SK-N-SH (cell line): Measurements from ENCODE around the gene GALNT1. TPM values are rescaled to one million over a fixed set of nuclear protein-coding genes. Genes with fewer than 3 reads are reported as not detected.

Source experiments
- CTCF ChIA-PET: fragments of 300-600, 350-600 bp; formaldehyde crosslinking; extraction: SDS; loops from one replicate; lab custom pipeline; 2021; lab: Yijun Ruan, JAX
- POLR2A ChIA-PET: fragments of 350-600 bp; sonication (Branson Sonifier 250); formaldehyde crosslinking; extraction: SDS; loops from one replicate; lab custom pipeline; 2020; ENCODE audit warnings: antibody characterized with exemption, inconsistent platforms; lab: Yijun Ruan, JAX
- DNase-seq: peaks from one replicate; pipeline ENCODE4 v3.0.0; 2012
- H2AFZ ChIP-seq: fragments of 200-600 bp; sonication (generic); 2 replicates; pipeline ENCODE4 v1.8.1; 2016; ENCODE audit warnings: antibody characterized with exemption, mild to moderate bottlenecking, low read depth
- H3F3A ChIP-seq: fragments of 200-600 bp; sonication (generic); replicated peaks from 2 replicates; pipeline ENCODE3; 2016; ENCODE audit warnings: antibody characterized with exemption, mild to moderate bottlenecking; ENCODE audit not compliant: insufficient read depth
- H3K27ac ChIP-seq, 2 experiments: fragments of 200-500 bp in 1 of 2; fragments of 200-600 bp in 1 of 2; sonication (Bioruptor generic) in 1 of 2; sonication (generic), shearing (Covaris generic) in 1 of 2; 2 replicates each; pipeline versions ENCODE4 v1.5.1 to v1.6.1; 2014 to 2016; ENCODE audit warnings: low read depth in 2 of 2, inconsistent platforms in 1 of 2, low read length in 1 of 2, mild to moderate bottlenecking in 1 of 2, mixed read lengths in 1 of 2
- H3K27me3 ChIP-seq: fragments of 200-600 bp; sonication (generic), shearing (Covaris generic); 2 replicates; pipeline ENCODE4 v1.6.1; 2016; ENCODE audit warnings: mixed run types; ENCODE audit not compliant: insufficient read depth
- H3K36me3 ChIP-seq, 2 experiments: fragments of 200-500 bp in 1 of 2; fragments of 200-600 bp in 1 of 2; sonication (Bioruptor generic) in 1 of 2; sonication (generic) in 1 of 2; replicated peaks in 1 of 2; 2 replicates each; pipeline versions ENCODE3 to v1.5.1; 2014 to 2016; ENCODE audit warnings: low read length in 1 of 2, mild to moderate bottlenecking in 1 of 2; ENCODE audit not compliant: insufficient read depth in 2 of 2, control insufficient read depth in 1 of 2
- H3K4me1 ChIP-seq, 2 experiments: fragments of 200-500 bp in 1 of 2; fragments of 200-600 bp in 1 of 2; sonication (Bioruptor generic) in 1 of 2; sonication (generic), shearing (Covaris generic) in 1 of 2; 2 replicates each; pipeline versions ENCODE4 v1.5.1 to v1.6.1; 2014 to 2016; ENCODE audit warnings: low read depth in 1 of 2, low read length in 1 of 2, mixed run types in 1 of 2; ENCODE audit not compliant: insufficient read depth in 2 of 2, control insufficient read depth in 1 of 2
- H3K4me2 ChIP-seq: fragments of 200-600 bp; sonication (generic), shearing (Covaris generic); 2 replicates; pipeline ENCODE4 v1.6.1; 2017; ENCODE audit warnings: mixed run types
- H3K4me3 ChIP-seq, 2 experiments: fragments of 200-500 bp in 1 of 2; fragments of 200-600 bp in 1 of 2; sonication (Bioruptor generic) in 1 of 2; sonication (generic), shearing (Covaris generic) in 1 of 2; 2 replicates each; pipeline versions ENCODE4 v1.5.1 to v1.8.1; 2014 to 2016; ENCODE audit warnings: low read depth in 2 of 2, inconsistent platforms in 1 of 2, low read length in 1 of 2, mild to moderate bottlenecking in 1 of 2, mixed read lengths in 1 of 2, moderate library complexity in 1 of 2
- H3K79me2 ChIP-seq: fragments of 200-600 bp; sonication (generic); 2 replicates; pipeline ENCODE4 v1.8.1; 2017; ENCODE audit warnings: mild to moderate bottlenecking; ENCODE audit not compliant: insufficient read depth
- H3K9ac ChIP-seq: fragments of 200-600 bp; sonication (generic); 2 replicates; pipeline ENCODE4 v1.6.1; 2017; ENCODE audit warnings: mixed run types
- H3K9me2 ChIP-seq: fragments of 200-600 bp; sonication (generic); 2 replicates; pipeline ENCODE4 v1.6.1; 2017; ENCODE audit warnings: mixed run types
- H3K9me3 ChIP-seq: fragments of 200-600 bp; sonication (generic); 2 replicates; pipeline ENCODE4 v1.6.1; 2017; ENCODE audit warnings: mixed run types, mild to moderate bottlenecking, moderate library complexity
- H4K20me1 ChIP-seq: fragments of 200-600 bp; sonication (generic); 2 replicates; pipeline ENCODE4 v1.6.1; 2017; ENCODE audit warnings: mild to moderate bottlenecking, mixed run types; ENCODE audit not compliant: insufficient read depth
- CHD2 ChIP-seq: fragments of 150-350 bp; IDR thresholded peaks from 2 replicates; pipeline ENCODE4 v1.6.1; 2018; ENCODE audit warnings: low read length; ENCODE audit not compliant: partially characterized antibody
- CTCF ChIP-seq: fragments of 200-600 bp; sonication (generic); IDR thresholded peaks from 2 replicates; pipeline ENCODE4 v1.6.1; 2017; ENCODE audit warnings: antibody characterized with exemption, mild to moderate bottlenecking, moderate library complexity
- FOSL2 ChIP-seq: IDR thresholded peaks from 2 replicates; pipeline ENCODE4 v1.4.0; 2012; ENCODE audit warnings: low read depth, mild to moderate bottlenecking, moderate library complexity, borderline replicate concordance
- FOXJ3 ChIP-seq: sonication (generic); formaldehyde crosslinking; IDR thresholded peaks from 2 replicates; pipeline ENCODE4 v1.5.1; 2020; ENCODE audit warnings: mild to moderate bottlenecking, missing genetic modification reagents
- FOXM1 ChIP-seq: IDR thresholded peaks from 2 replicates; pipeline ENCODE4 v1.4.0; 2012; ENCODE audit warnings: low read depth, mild to moderate bottlenecking
- JUND ChIP-seq: IDR thresholded peaks from 2 replicates; pipeline ENCODE4 v1.4.0; 2012
- MEF2A ChIP-seq: IDR thresholded peaks from 2 replicates; pipeline ENCODE4 v1.4.0; 2012; ENCODE audit warnings: low read depth, borderline replicate concordance
- PBX3 ChIP-seq: IDR thresholded peaks from 2 replicates; pipeline ENCODE4; 2012
- POLR2AphosphoS5 ChIP-seq: IDR thresholded peaks from 2 replicates; pipeline ENCODE4 v1.6.1; 2012; ENCODE audit warnings: low read depth, low read length
- RCOR1 ChIP-seq: fragments of 150-350 bp; IDR thresholded peaks from 2 replicates; pipeline ENCODE4 v1.6.1; 2017; ENCODE audit warnings: antibody characterized with exemption, low read length
- REST ChIP-seq: IDR thresholded peaks from 2 replicates; pipeline ENCODE4 v1.6.1; 2012; ENCODE audit warnings: mild to moderate bottlenecking, low read depth, low read length, moderate library complexity
- RXRA ChIP-seq: IDR thresholded peaks from 2 replicates; pipeline ENCODE4 v1.4.0; 2012; ENCODE audit warnings: low read depth, mild to moderate bottlenecking, borderline replicate concordance
- SIN3A ChIP-seq: IDR thresholded peaks from 2 replicates; pipeline ENCODE4 v1.6.1; 2012; ENCODE audit warnings: low read depth, mild to moderate bottlenecking, low read length, moderate library complexity, borderline replicate concordance
- SMC3 ChIP-seq: IDR thresholded peaks from 2 replicates; pipeline ENCODE4 v1.6.1; 2012; ENCODE audit warnings: low read depth, low read length, improper control_type of control experiment
- USF2 ChIP-seq: fragments of 150-350 bp; IDR thresholded peaks from 2 replicates; pipeline ENCODE4 v1.6.1; 2017; ENCODE audit warnings: antibody characterized with exemption, low read length, low read depth, borderline replicate concordance
- WGBS: methylation state at CpG from one replicate; pipeline ENCODE4 v1.1.6; 2017; ENCODE audit warnings: low lambda C conversion rate; 5-methylcytosine and 5-hydroxymethylcytosine counted together
- polyA plus RNA-seq, 3 experiments: library from polyadenylated mRNA; depleted of rRNA; stranded (reverse); fragments of >200 nt; gene quantifications; 2 replicates each; pipeline ENCODE4 v1.2.3, GENCODE V29; 2012

Gene GALNT1
- polyA plus RNA-seq, 1 of the 3 experiments (the other 2 are of a cell fraction), result 15.7 TPM

- CTCF ChIA-PET, result no interaction called here
Measured at GRCh38 chr18:35692866-35693265, 111.3 kb downstream of the GALNT1 start.

More at GRCh38 chr18:35692866-35693265, 111.3 kb downstream of the GALNT1 start:
- Histone ChIP-seq H3K79me2 (no peaks in the 10 kb centered on the region), H3K27ac (no peak overlapping the region), H3K36me3 (peaks cover 41% of the 10 kb centered on the region in 2 experiments), H3K9me2 (no peaks in the 10 kb centered on the region), H3K27me3 (no peaks in the 10 kb centered on the region), H3K4me2 (no peak overlapping the region), H2AFZ (no peak overlapping the region), H3K9ac (no peak overlapping the region), H3K9me3 (no peaks in the 10 kb centered on the region), H3F3A (no peaks in the 10 kb centered on the region), H3K4me1 (peaks cover 0 to 2% of the 10 kb centered on the region in 2 experiments; a peak in 1 of 4 replicates), H4K20me1 (no peaks in the 10 kb centered on the region), H3K4me3 (no peak overlapping the region)
- 96% methylated on average over 3 of the region's 3 CpGs for WGBS
- no peak for DNase-seq
- TF ChIP-seq POLR2AphosphoS5, result no peak
- no peak for TF ChIP-seq FOSL2
- TF ChIP-seq USF2, result no peak
- TF ChIP-seq REST, result no peak
- TF ChIP-seq PBX3, result no peak
- TF ChIP-seq SIN3A, result no peak
- TF ChIP-seq FOXJ3 (CRISPR knock-in tag), result no peak
- no peak for TF ChIP-seq SMC3
- no peak for TF ChIP-seq CHD2
- no peak for TF ChIP-seq JUND
- no peak for TF ChIP-seq RCOR1
- no peak for TF ChIP-seq FOXM1
- no peak for TF ChIP-seq RXRA
- no peak for TF ChIP-seq CTCF
- TF ChIP-seq MEF2A, result no peak
- POLR2A ChIA-PET, result no interaction called here
